B cell (primary cell): ENCODE results near the gene CFAP221. TPM values are rescaled to one million over a fixed set of nuclear protein-coding genes. Genes with fewer than 3 reads are reported as not detected.

Experiments used
- ATAC-seq: fragments of 200-7000 bp; cut with Tn5 transposase; one replicate; pipeline ENCODE4 v1.10.0; 2021; ENCODE audit warnings: low read depth, mild to moderate bottlenecking, moderate number of reproducible peaks, moderate library complexity
- CTCF ChIA-PET: fragments of 350-600 bp; sonication (Branson Sonifier 250); formaldehyde crosslinking; loops from one replicate; lab custom pipeline; 2021; ENCODE audit warnings: antibody characterized with exemption, inconsistent platforms; lab: Charles Lee
- POLR2A ChIA-PET: fragments of 350-600 bp; sonication (Branson Sonifier 250); formaldehyde crosslinking; loops from one replicate; lab custom pipeline; 2021; ENCODE audit warnings: antibody characterized with exemption; lab: Charles Lee
- DNase-seq: peaks from one replicate; pipeline ENCODE4 v3.0.0; 2013
- H2AFZ ChIP-seq: 2 replicates; pipeline ENCODE4 v1.6.1; 2012; ENCODE audit warnings: mild to moderate bottlenecking, low read depth, low read length; ENCODE audit not compliant: insufficient read depth, poor library complexity, severe bottlenecking
- H3K27ac ChIP-seq, 2 donors: 1 replicate in 1 of 2; 2 replicates in 1 of 2; pipeline ENCODE4 v1.5.1; 2012 to 2013; ENCODE audit warnings: low read length in 2 of 2, mild to moderate bottlenecking in 2 of 2, moderate library complexity in 1 of 2
- H3K27me3 ChIP-seq, 4 experiments: fragments of 200-600 bp in 1 of 4; sonication (generic) in 1 of 4; replicated peaks in 1 of 4; 1 replicate in 2 of 4; 2 replicates in 2 of 4; pipeline versions ENCODE4 v1.6.1 to v1.7.0; 2013 to 2016; ENCODE audit warnings: low read length in 3 of 4, mild to moderate bottlenecking in 2 of 4, mixed read lengths in 1 of 4, moderate library complexity in 1 of 4; ENCODE audit not compliant: insufficient read depth in 4 of 4, control insufficient read depth in 3 of 4; ENCODE audit errors: control extremely low read depth in 1 of 4
- H3K36me3 ChIP-seq, 2 experiments: replicated peaks in 1 of 2; 1 replicate in 1 of 2; 2 replicates in 1 of 2; pipeline versions ENCODE4 v1.6.1 to v1.7.1; 2013; ENCODE audit warnings: low read length in 1 of 2; ENCODE audit not compliant: insufficient read depth in 2 of 2, control insufficient read depth in 1 of 2; ENCODE audit errors: control extremely low read depth in 1 of 2, extremely low read depth in 1 of 2
- H3K4me1 ChIP-seq, 2 donors: fragments of 200-600 bp in 1 of 2; sonication (generic) in 1 of 2; 1 replicate in 1 of 2; 2 replicates in 1 of 2; pipeline versions ENCODE4 v1.5.1 to v1.6.1; 2013 to 2017; ENCODE audit warnings: low read length in 2 of 2; ENCODE audit not compliant: control insufficient read depth in 2 of 2, insufficient read depth in 2 of 2
- H3K4me2 ChIP-seq: replicated peaks from 2 replicates; pipeline ENCODE3; 2012; ENCODE audit warnings: mild to moderate bottlenecking, low read depth, low read length; ENCODE audit not compliant: poor library complexity, severe bottlenecking
- H3K4me3 ChIP-seq, 5 experiments: fragments of 200-600 bp in 1 of 5; sonication (generic) in 1 of 5; 1 replicate in 3 of 5; 2 replicates in 2 of 5; pipeline versions ENCODE4 v1.5.1 to v1.7.0; 2011 to 2016; ENCODE audit warnings: low read length in 4 of 5, mild to moderate bottlenecking in 4 of 5, low read depth in 2 of 5, control low read depth in 1 of 5, moderate library complexity in 1 of 5; ENCODE audit not compliant: insufficient read depth in 1 of 5; ENCODE audit errors: control extremely low read depth in 1 of 5, extremely low read depth in 1 of 5
- H3K79me2 ChIP-seq: fragments of 200-600 bp; sonication (generic); one replicate; pipeline ENCODE4 v1.6.0; 2016; ENCODE audit warnings: low read length; ENCODE audit not compliant: control insufficient read depth, insufficient read depth
- H3K9ac ChIP-seq: fragments of 200-600 bp; sonication (generic); 2 replicates; pipeline ENCODE4 v1.6.1; 2017; ENCODE audit warnings: mild to moderate bottlenecking, low read length, moderate library complexity
- H3K9me3 ChIP-seq, 3 donors: one replicate each; pipeline versions ENCODE4 v1.6.1 to v1.7.1; 2013; ENCODE audit warnings: low read length in 2 of 3; ENCODE audit not compliant: control insufficient read depth in 2 of 3, insufficient read depth in 1 of 3; ENCODE audit errors: control extremely low read depth in 1 of 3
- H4K20me1 ChIP-seq: 2 replicates; pipeline ENCODE4 v1.6.0; 2012; ENCODE audit warnings: mild to moderate bottlenecking, low read length; ENCODE audit not compliant: insufficient read depth, control insufficient read depth, poor library complexity, severe bottlenecking
- H3K27ac Mint-ChIP-seq: one replicate; pipeline ENCODE4 v1.8.0; 2021; ENCODE audit warnings: mixed read lengths
- H3K27me3 Mint-ChIP-seq: one replicate; pipeline ENCODE4 v1.8.0; 2021; ENCODE audit warnings: mixed read lengths
- H3K4me1 Mint-ChIP-seq: one replicate; pipeline ENCODE4 v1.8.0; 2021; ENCODE audit warnings: mixed read lengths
- H3K4me3 Mint-ChIP-seq: one replicate; pipeline ENCODE4 v1.8.0; 2021; ENCODE audit warnings: mixed read lengths
- H3K9me3 Mint-ChIP-seq: one replicate; pipeline ENCODE4 v1.8.0; 2022; ENCODE audit warnings: mixed read lengths; ENCODE audit not compliant: insufficient read depth
- EZH2 ChIP-seq: IDR thresholded peaks from 2 replicates; pipeline ENCODE4 v1.6.1; 2012; ENCODE audit warnings: borderline replicate concordance, low read depth, mild to moderate bottlenecking, moderate library complexity, low read length; ENCODE audit not compliant: insufficient read depth, poor library complexity, severe bottlenecking
- WGBS: methylation state at CpG from one replicate; pipeline ENCODE4 v1.1.5; 2013; ENCODE audit warnings: missing lambda C conversion rate; ENCODE audit not compliant: insufficient coverage; 5-methylcytosine and 5-hydroxymethylcytosine counted together
- intact Hi-C: fragments of 100-400 bp; cut with micrococcal nuclease; formaldehyde crosslinking; loops from one replicate; pipeline ENCODE4 v1.10.0; 2022
- polyA plus RNA-seq: library from polyadenylated mRNA; depleted of rRNA; stranded (reverse); fragments of >200 nt; gene quantifications from 2 replicates; pipeline ENCODE4 v1.2.3, GENCODE V29; 2012
- total RNA-seq, 2 donors: library from RNA; stranded (reverse); fragments of 120-200 nt in 1 of 2; gene quantifications; 1 replicate in 1 of 2; 2 replicates in 1 of 2; pipeline versions ENCODE4 v1.2.3 to v1.2.4, GENCODE V29; 2013 to 2022
- TF ChIP-seq, protein P1 (sequence below): fragments of 200-600 bp; IDR thresholded peaks from one replicate; pipeline ENCODE4 v1.8.0; 2022; ENCODE audit warnings: antibody characterized with exemption, mild to moderate bottlenecking

CFAP221 gene
- total and polyA plus RNA-seq, 2 donors (not counting 1 experiment from before 2014, with no cell fraction given), result not detected

DNA sequence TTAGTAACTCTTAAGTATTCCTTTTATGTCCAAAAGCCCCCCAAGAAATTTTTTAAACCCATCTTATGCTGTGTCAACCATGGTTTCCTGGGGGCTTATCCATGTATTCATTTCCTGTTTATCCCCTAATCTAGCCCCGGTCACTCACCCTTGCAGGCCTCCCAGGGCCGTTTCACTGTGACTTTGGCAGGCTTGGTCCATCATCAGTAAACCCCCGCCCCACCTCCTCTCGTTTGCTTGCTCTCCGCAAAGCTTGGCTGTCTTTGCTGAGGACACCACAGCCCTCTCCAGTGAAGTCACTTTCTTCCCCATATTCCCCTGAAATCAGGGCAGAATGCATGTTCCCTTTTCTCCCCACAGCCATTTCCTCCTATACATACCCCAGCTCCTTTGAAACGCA lies 127.5 kb downstream of the CFAP221 start:
- H3K36me3 ChIP-seq, result no peaks in the 10 kb centered on the region
- ChIA-PET CTCF (interaction anchor here (1.8 kb wide), 1 partner anchor 29 kb away, joined by 6 read pairs; no protein-coding TSS in a partner anchor), POLR2A (no interaction called here)
- Mint-ChIP-seq H3K27ac (no peak overlapping the region), H3K9me3 (no peaks in the 10 kb centered on the region), H3K4me3 (no peak overlapping the region), H3K4me1 (no peaks in the 10 kb centered on the region), H3K27me3 (no peaks in the 10 kb centered on the region)
- H3K4me3 ChIP-seq, result no peak overlapping the region
- no peaks in the 10 kb centered on the region for H4K20me1 ChIP-seq
- H3K27ac ChIP-seq, result no peak overlapping the region
- no peak for DNase-seq
- intact Hi-C loops, result no loop called here
- H3K9me3 ChIP-seq, result no peaks in the 10 kb centered on the region
- H3K4me2 ChIP-seq, result no peak overlapping the region
- H3K4me1 ChIP-seq, result no peaks in the 10 kb centered on the region
- H3K79me2 ChIP-seq, result no peaks in the 10 kb centered on the region
- ATAC-seq, result no peak
- H2AFZ ChIP-seq, result no peak overlapping the region
- H3K9ac ChIP-seq, result no peak overlapping the region
- TF ChIP-seq EZH2, result no peak
- TF ChIP-seq, protein P1, sequence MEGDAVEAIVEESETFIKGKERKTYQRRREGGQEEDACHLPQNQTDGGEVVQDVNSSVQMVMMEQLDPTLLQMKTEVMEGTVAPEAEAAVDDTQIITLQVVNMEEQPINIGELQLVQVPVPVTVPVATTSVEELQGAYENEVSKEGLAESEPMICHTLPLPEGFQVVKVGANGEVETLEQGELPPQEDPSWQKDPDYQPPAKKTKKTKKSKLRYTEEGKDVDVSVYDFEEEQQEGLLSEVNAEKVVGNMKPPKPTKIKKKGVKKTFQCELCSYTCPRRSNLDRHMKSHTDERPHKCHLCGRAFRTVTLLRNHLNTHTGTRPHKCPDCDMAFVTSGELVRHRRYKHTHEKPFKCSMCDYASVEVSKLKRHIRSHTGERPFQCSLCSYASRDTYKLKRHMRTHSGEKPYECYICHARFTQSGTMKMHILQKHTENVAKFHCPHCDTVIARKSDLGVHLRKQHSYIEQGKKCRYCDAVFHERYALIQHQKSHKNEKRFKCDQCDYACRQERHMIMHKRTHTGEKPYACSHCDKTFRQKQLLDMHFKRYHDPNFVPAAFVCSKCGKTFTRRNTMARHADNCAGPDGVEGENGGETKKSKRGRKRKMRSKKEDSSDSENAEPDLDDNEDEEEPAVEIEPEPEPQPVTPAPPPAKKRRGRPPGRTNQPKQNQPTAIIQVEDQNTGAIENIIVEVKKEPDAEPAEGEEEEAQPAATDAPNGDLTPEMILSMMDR, result no peak
- WGBS, result 53% methylated on average over 6 of the region's 6 CpGs
- H3K27me3 ChIP-seq, result no peaks in the 10 kb centered on the region

DNA sequence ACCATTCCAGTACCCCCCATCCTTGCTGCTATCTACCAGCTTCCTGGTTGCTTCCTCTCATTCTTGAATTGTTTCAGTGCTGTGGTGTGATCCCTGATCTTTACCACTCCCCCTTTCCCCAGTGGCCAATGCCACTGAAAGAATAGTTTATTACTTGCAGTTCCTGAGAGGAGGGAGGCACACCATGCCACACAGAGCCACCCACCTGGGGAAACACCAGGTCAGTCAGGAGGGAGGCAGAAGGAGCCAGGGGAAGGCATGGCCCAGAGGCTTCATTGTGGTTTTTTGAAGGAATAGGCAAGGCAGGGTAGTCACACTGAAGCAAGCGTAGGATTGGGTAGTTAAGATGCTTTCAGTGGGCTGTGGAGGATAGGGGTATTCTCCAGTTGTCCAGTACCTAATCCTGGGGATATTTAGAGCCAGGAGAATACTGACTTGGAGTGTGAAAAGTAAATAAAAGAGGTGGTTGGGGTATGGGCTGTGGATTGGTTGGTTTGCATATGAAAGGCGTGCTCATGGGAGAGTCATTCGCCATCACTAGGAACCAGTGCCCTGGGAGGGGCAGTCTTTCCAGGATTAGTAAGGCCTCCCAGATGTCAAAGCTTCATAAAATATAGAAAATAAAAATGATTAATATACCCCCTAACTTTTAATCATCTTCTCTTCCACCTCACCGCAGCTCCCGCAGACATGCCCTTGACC lies 128.1 kb downstream of the CFAP221 start:
- intact Hi-C loops, result no loop called here
- Histone ChIP-seq H3K4me3 (no peak overlapping the region), H3K27ac (no peak overlapping the region), H4K20me1 (no peaks in the 10 kb centered on the region), H3K9me3 (no peaks in the 10 kb centered on the region), H3K27me3 (no peaks in the 10 kb centered on the region), H3K36me3 (no peaks in the 10 kb centered on the region), H3K4me2 (no peak overlapping the region), H3K9ac (no peak overlapping the region), H3K4me1 (no peaks in the 10 kb centered on the region), H3K79me2 (no peaks in the 10 kb centered on the region), H2AFZ (no peak overlapping the region)
- TF ChIP-seq, protein P1, result no peak
- TF ChIP-seq EZH2, result no peak
- ChIA-PET POLR2A (no interaction called here), CTCF (interaction anchor here (1.8 kb wide), 1 partner anchor 30 kb away, joined by 6 read pairs; no protein-coding TSS in a partner anchor)
- ATAC-seq, result no peak
- no peaks in the 10 kb centered on the region for H3K27me3 Mint-ChIP-seq
- no peak overlapping the region for H3K4me3 Mint-ChIP-seq
- WGBS, result 100% methylated on average over 4 of the region's 5 CpGs
- DNase-seq, result no peak
- no peak overlapping the region for H3K27ac Mint-ChIP-seq
- no peaks in the 10 kb centered on the region for H3K4me1 Mint-ChIP-seq
- no peaks in the 10 kb centered on the region for H3K9me3 Mint-ChIP-seq
